ENCODE data around the gene SNAP91. TPM values are rescaled to one million over a fixed set of nuclear protein-coding genes. Genes with fewer than 3 reads are reported as not detected.

The SNAP91 gene
- total RNA-seq, 3 donors from 2014 or later (not counting 1 experiment from before 2014, with no cell fraction given) = not detected

DNA sequence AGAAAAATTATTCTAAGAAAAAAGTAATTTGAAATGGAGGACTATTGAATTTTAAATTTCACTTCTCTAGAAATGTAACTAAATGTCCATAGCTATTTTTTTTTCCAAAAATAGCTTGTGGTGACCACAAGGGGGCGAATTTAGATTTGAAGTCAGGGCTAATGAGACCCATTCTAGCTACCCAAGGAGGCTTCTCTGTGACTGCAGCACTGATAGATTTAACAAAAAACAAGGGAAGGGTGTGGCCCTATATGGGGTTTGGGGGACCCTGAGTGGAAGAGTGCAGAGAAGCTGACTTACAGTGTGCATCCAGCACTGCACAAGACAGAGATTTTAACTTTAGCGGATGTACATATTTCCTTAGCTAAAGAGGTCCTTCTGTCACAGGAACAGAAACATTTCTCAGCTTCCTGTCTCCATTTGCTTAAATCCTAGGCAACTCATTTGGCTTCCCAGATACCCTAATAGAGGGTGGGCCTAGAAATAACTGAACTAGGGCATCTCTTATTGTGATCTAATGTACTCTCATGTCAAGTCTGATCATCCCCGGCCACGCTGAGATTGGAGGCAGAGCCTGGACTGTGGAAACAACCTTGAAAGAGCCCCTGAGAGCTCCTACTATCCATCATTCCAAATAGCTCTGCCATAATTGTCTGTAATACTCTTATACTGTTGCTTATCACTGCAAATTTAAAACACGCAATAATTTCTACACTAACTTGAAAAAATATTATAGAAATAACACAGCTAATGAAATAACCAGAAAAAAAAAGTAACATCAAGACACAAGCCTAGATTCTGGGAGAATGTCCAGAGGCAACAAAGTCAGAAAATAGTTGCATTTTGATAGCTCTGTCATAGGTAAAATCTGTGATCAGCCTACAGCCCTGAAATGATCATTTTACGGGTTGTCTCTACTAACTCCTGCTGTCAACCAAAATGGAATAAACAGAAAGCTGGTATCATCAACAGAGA is 93.6 kb downstream of the SNAP91 start:
- H3K36me3 Mint-ChIP-seq = no peaks in the 10 kb centered on the region
- H3K9me3 ChIP-seq (ENCODE audit: control insufficient read depth, insufficient read depth, low read length) = no peaks in the 10 kb centered on the region
- ATAC-seq (peak in 1 of 3 donors; percentile 30), DNase-seq (peak in 1 of 2 donors; percentile 25)
- intact Hi-C loops (cut with micrococcal nuclease) = no loop called here
- H3K27ac Mint-ChIP-seq = no peak overlapping the region
- no peak overlapping the region for H3K27ac ChIP-seq (ENCODE audit: low read length)
- H3K4me1 ChIP-seq (ENCODE audit: control insufficient read depth, insufficient read depth, low read length) = no peaks in the 10 kb centered on the region
- WGBS (ENCODE audit: insufficient coverage) = 72% methylated on average over 5 of the region's 6 CpGs
- TF ChIP-seq CTCF (IDR thresholded peaks at IDR 0.05) = peak; percentile 28
- H3K4me1 Mint-ChIP-seq = no peaks in the 10 kb centered on the region
- H3K9me3 Mint-ChIP-seq = no peaks in the 10 kb centered on the region
- H3K27me3 ChIP-seq (ENCODE audit: control insufficient read depth, insufficient read depth, low read length) = no peaks in the 10 kb centered on the region
- no peak overlapping the region for H3K4me3 ChIP-seq (ENCODE audit: low read length)
- no peaks in the 10 kb centered on the region for H3K27me3 Mint-ChIP-seq (ENCODE audit: low read depth in 2 of 2)
- no peaks in the 10 kb centered on the region for H3K36me3 ChIP-seq (ENCODE audit: control insufficient read depth, insufficient read depth, low read length)
- H3K4me3 Mint-ChIP-seq = no peak overlapping the region

DNA sequence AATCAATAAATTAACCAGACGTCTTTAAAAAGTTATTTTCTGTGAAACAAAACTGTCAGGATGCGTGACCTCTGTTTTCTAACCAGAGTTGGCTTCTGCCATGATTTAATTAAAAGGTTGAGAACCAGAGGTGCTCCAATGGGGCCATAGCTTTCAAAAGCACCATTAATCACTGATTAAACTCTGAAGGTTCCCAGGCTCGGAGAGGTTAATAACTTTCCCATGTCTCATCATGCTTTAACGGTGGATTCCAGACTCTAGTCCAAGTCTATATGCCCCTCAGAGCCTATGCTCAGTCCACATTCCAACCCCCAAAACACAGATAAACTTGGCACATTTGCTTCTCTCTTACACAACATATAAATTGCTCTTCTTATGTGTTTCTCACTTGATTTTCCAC is 95.5 kb downstream of the SNAP91 start:
- intact Hi-C loops (cut with micrococcal nuclease) = no loop called here
- H3K4me3 ChIP-seq (ENCODE audit: low read length) = no peak overlapping the region
- ATAC-seq (no peak), DNase-seq (no peak)
- no peaks in the 10 kb centered on the region for H3K9me3 ChIP-seq (ENCODE audit: control insufficient read depth, insufficient read depth, low read length)
- H3K27ac ChIP-seq (ENCODE audit: low read length) = no peak overlapping the region
- H3K36me3 ChIP-seq (ENCODE audit: control insufficient read depth, insufficient read depth, low read length) = no peaks in the 10 kb centered on the region
- Mint-ChIP-seq H3K27ac (no peak overlapping the region), H3K36me3 (no peaks in the 10 kb centered on the region), H3K4me3 (no peak overlapping the region), H3K27me3 (ENCODE audit: low read depth in 2 of 2) (no peaks in the 10 kb centered on the region), H3K4me1 (no peaks in the 10 kb centered on the region), H3K9me3 (no peaks in the 10 kb centered on the region)
- WGBS (ENCODE audit: insufficient coverage) = 92% methylated on average over 3 of the region's 4 CpGs
- no peaks in the 10 kb centered on the region for H3K27me3 ChIP-seq (ENCODE audit: control insufficient read depth, insufficient read depth, low read length)
- no peaks in the 10 kb centered on the region for H3K4me1 ChIP-seq (ENCODE audit: control insufficient read depth, insufficient read depth, low read length)
- no peak for TF ChIP-seq CTCF (IDR thresholded peaks at IDR 0.05)

DNA sequence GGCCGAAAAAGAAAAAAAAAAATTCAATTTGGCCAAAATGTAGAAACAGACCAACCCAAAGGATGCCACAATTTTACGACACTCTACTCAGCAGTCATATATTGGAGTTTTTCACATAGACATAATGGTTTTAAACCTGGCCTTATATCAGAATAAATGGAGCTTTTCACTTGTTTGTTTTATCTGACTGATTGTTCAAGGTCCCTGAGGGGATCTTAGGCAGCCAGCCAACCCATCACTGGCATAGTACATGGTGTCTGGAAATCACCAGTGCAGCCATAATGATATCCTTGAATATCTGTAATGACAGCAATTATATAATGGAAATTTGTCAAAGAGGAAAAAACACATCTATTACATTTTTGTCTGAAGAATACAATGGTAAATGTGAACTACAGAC is 99.7 kb downstream of the SNAP91 start:
- Mint-ChIP-seq H3K27me3 (ENCODE audit: low read depth in 2 of 2) (no peaks in the 10 kb centered on the region), H3K4me3 (no peak overlapping the region), H3K4me1 (no peaks in the 10 kb centered on the region), H3K27ac (no peak overlapping the region), H3K9me3 (no peaks in the 10 kb centered on the region), H3K36me3 (no peaks in the 10 kb centered on the region)
- Histone ChIP-seq H3K36me3 (ENCODE audit: control insufficient read depth, insufficient read depth, low read length) (no peaks in the 10 kb centered on the region), H3K27me3 (ENCODE audit: control insufficient read depth, insufficient read depth, low read length) (no peaks in the 10 kb centered on the region), H3K27ac (ENCODE audit: low read length) (no peak overlapping the region), H3K9me3 (ENCODE audit: control insufficient read depth, insufficient read depth, low read length) (no peaks in the 10 kb centered on the region), H3K4me1 (ENCODE audit: control insufficient read depth, insufficient read depth, low read length) (no peaks in the 10 kb centered on the region), H3K4me3 (ENCODE audit: low read length) (no peak overlapping the region)
- 90% methylated on average over 2 of the region's 2 CpGs for WGBS (ENCODE audit: insufficient coverage)
- no peak for TF ChIP-seq CTCF (IDR thresholded peaks at IDR 0.05)
- intact Hi-C loops (cut with micrococcal nuclease) = no loop called here
- no peak for DNase-seq
- ATAC-seq = no peak

Measured in natural killer cell (primary cell).